T-helper 2 cell treated with Interferon-gamma antibody and Interleukin-4, amounts not matched to agents 100 ng/mL and 5 ng/mL, for 36 hours (primary cell): ENCODE data around the gene SCAPER. TPM values are rescaled to one million over a fixed set of nuclear protein-coding genes. Genes with fewer than 3 reads are reported as not detected.

Source experiments
- intact Hi-C: fragments of 100-400 bp; cut with micrococcal nuclease; formaldehyde crosslinking; loops from one replicate; pipeline ENCODE4 v1.15.1; 2023
- total RNA-seq: library from RNA; stranded (reverse); gene quantifications from 2 replicates; pipeline ENCODE4 v1.2.3, GENCODE V29; 2022

The SCAPER gene, protein sequence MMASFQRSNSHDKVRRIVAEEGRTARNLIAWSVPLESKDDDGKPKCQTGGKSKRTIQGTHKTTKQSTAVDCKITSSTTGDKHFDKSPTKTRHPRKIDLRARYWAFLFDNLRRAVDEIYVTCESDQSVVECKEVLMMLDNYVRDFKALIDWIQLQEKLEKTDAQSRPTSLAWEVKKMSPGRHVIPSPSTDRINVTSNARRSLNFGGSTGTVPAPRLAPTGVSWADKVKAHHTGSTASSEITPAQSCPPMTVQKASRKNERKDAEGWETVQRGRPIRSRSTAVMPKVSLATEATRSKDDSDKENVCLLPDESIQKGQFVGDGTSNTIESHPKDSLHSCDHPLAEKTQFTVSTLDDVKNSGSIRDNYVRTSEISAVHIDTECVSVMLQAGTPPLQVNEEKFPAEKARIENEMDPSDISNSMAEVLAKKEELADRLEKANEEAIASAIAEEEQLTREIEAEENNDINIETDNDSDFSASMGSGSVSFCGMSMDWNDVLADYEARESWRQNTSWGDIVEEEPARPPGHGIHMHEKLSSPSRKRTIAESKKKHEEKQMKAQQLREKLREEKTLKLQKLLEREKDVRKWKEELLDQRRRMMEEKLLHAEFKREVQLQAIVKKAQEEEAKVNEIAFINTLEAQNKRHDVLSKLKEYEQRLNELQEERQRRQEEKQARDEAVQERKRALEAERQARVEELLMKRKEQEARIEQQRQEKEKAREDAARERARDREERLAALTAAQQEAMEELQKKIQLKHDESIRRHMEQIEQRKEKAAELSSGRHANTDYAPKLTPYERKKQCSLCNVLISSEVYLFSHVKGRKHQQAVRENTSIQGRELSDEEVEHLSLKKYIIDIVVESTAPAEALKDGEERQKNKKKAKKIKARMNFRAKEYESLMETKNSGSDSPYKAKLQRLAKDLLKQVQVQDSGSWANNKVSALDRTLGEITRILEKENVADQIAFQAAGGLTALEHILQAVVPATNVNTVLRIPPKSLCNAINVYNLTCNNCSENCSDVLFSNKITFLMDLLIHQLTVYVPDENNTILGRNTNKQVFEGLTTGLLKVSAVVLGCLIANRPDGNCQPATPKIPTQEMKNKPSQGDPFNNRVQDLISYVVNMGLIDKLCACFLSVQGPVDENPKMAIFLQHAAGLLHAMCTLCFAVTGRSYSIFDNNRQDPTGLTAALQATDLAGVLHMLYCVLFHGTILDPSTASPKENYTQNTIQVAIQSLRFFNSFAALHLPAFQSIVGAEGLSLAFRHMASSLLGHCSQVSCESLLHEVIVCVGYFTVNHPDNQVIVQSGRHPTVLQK (N-terminal part only)
- 25.0 and 28.8 TPM in 2 replicates for total RNA-seq

DNA sequence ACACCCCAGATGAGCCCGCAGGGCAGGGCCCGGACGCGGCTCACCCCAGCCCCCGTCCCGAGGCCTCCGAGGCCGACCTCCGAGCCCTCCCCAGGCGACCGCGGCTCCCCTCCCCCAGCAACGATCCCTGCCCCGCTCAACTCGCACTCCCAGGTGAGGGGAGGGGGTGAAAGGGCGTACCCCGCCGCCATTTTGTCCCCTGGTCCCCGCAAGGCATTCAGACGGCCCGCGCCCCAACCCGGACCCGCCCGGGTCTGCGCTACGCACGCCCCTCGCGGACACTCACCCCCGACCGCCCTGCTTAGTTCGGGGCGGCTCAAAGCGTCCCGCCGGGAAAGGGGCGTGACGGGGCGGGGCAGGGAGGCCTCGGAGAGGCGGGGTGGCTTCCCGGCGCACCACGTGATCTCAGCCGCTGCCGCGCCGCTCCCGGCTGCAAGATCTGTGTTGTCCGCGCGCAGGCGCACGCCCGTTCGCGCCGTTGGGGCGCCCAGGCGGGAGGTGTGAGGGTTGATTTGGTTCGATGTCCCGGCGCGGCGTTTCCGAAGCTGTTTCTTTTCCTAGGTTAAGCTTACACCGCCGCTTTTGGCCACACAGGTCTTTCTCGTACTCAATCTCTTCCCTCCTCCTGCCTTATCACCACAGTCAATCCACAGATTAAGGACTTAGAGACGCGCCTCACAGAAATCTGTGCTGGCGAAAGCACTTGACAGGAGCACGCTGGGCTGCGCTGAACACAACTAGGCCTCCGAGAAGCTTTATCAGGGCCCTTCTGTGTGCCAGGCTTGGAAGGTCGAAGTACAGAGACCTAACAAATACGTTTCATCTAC is at the start of gene SCAPER:
TSS of gene SCAPER (minus strand) at position 328 of the 827 bp plus-strand sequence. CDS start 21,523 bp downstream, outside the sequence.
- intact Hi-C loops = loop anchor here (1.0 to 5.0 kb wide), 3 partner anchors 26 to 1453 kb away; partner anchors contain the start of genes HMG20A, PEAK1, RCN2 and SIN3A

- intact Hi-C loops = no loop called here
Measured at GRCh38 chr15:76954744-76955143, 49.6 kb upstream of the SCAPER start.

- intact Hi-C loops = no loop called here
Measured at GRCh38 chr15:76953913-76954312, 48.8 kb upstream of the SCAPER start.

- intact Hi-C loops = no loop called here
Measured at GRCh38 chr15:76951220-76951619, 46.1 kb upstream of the SCAPER start.

GRCh38 chr15:76947454-76947853 is 42.3 kb upstream of the SCAPER start:
- intact Hi-C loops = no loop called here

DNA sequence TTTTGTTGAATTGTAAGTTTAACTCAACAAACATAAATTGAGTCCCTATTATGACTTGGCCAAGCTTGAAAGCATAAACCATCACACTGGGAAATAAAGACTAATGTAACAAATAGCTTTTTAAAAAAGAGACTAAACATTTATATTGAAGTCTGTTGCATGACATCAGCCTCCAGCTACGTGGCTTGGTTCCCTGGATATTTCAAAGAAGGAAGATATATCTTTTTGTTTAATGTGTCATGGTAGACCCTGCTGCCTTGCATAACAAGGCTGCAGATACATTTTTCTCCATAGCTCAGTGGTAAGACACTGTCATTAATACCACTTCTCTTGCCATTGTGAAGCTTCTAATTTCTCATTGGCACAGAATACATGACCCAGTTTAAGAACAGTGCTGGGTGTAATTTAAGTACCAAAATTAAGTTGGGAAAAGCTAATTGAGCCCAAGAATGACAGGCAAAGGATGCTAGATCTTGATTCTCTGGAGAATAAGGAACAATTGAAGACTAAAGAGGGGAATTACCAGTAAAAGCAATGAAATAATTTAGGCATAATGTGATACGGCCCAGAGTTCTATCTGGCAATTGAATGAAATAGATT is 40.5 kb upstream of the SCAPER start:
- intact Hi-C loops = no loop called here

- intact Hi-C loops = no loop called here
Measured at GRCh38 chr15:76942331-76942730, 37.2 kb upstream of the SCAPER start.

DNA sequence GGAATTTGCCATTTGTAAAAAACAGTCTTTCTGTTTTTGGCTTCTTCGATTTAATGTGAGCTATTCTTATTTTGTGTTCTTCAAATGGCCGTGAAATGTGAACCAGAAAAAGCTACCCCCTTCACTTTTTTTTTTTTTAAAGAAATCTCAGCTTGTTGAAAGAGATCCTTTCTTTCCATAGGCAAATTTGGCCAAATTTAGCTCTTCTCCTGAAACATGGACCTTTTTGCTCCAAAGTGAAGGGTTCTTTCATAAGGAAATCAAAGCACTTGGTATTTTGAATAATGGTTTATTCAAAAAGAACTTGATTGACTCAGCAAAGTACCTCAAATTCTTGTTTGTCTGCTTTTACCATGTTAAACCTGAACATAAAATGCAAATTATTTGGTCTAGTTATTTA is 36.5 kb upstream of the SCAPER start:
- intact Hi-C loops = no loop called here

GRCh38 chr15:76939715-76940114 is 34.6 kb upstream of the SCAPER start:
- intact Hi-C loops = no loop called here

- intact Hi-C loops = no loop called here
Measured at GRCh38 chr15:76938752-76939151, 33.6 kb upstream of the SCAPER start.

DNA sequence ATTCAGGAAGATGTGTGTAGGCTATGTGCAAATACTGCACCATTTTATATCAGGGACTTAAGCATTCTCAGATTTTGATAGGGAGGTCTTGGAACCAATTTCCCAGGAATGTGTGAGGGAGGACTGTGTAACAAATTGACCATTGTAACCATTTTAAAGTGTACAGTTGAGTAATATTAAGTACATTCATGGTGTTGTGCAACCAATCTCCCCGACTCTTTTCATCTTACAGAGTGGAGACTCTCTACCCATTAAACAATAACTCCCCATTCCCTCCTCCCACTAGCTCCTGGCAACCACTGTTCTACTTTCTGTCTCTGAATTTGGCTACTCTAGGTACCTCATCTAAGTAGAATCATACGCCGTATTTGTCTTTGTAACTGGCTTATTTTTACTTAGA is 31.5 kb upstream of the SCAPER start:
- intact Hi-C loops = no loop called here

DNA sequence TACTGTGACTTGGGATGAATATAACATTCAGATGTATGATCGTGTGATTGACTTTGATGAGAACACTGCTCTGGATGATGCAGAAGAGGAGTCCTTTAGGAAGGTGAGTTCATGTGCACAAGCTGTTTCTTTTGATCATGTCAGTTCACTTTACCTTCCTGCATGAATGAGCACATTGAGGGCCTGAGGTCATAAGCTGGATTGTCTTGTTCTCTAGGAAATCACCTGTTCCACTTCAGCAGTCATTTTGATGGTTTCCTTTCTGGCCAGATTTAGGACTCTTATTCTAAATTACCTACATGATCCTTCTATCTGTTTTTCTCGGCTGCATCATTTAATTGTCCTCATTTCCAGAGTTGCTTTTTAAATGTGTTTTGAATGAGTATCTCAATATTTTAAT is 30.5 kb upstream of the SCAPER start:
- intact Hi-C loops = no loop called here

DNA sequence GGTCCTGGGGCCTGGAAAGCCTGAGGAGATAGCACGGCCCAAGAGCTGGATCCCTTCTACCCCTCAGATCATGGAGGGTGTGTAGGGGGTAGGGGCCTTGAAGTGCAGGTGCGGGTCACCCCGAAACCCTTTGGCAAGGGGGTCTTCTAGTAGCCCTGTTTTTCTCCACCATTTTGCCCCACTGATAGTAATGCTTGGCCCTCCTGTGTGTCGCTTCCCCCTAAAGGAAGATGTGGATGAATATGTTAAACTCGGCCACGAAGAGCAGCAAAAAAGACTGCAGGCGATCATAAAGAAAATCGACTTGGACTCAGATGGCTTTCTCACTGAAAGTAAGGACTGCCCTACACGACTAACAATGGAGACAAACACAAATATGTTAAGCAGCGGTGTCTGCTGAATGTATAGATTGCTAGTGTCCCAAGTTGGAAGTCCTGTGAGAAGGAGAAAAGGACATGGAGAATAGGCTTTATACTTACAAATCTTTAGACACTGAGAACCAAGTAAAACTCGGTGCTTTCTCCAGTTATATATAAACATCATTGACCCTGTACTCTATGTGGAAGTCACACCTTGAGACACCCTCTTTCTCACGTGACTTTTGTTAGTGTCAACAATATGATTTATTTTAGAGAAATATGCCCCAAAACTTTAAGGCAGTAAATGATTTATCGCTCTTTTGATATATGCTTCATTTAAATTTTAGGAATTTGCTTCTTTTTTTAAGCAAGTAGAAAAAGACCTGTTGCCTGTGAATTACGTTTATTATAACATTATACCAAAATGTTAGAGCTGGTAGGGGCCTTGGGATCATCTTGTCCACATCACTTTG is 27.2 kb upstream of the SCAPER start:
- intact Hi-C loops = loop anchor here (5.0 kb wide), 1 partner anchor 90 kb away; no protein-coding TSS in a partner anchor

DNA sequence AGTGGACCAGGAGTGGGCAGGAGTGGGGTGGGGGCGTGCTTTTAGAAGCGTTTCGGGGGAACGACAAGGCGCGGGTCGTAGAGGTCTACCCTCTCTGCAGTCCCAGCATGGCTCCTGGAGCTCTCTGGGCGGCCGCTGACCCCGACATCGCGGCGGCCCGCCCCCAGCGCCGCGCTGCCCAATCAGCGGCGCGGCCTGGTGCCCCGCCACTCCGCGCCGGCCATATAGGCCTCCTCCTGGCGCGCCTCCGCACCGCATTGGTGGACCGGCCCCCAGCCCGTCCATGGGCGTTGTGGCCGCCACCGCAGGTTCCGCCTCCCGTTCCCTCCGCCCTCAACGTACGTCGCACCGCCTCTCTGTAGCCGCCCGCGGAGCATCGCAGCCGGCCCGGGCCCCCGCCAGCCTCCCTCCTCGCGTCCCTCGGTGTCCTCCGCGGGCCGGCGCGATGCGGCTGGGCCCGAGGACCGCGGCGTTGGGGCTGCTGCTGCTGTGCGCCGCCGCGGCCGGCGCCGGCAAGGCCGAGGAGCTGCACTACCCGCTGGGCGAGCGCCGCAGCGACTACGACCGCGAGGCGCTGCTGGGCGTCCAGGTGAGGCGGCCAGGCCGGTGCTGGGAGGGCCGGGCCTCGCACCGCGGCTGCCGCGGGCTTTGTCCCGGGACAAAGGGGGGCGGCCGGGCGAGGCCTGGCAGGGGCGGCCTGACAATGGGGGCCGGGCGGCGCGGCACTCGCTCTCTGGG is 26.4 kb upstream of the SCAPER start, which contains the start of gene RCN2:
TSS of gene RCN2 (plus strand) at position 353 of the 738 bp plus-strand sequence. CDS start at position 446, 93 bp downstream.
- intact Hi-C loops = loop anchor here (1.0 to 5.0 kb wide), 4 partner anchors 26 to 139 kb away; partner anchors contain the start of genes PSTPIP1, SCAPER and TSPAN3

GRCh38 chr15:76930831-76931396 is 25.8 kb upstream of the SCAPER start:
- intact Hi-C loops = loop anchor here (1.0 to 5.0 kb wide), 4 partner anchors 26 to 140 kb away; partner anchors contain the start of genes PSTPIP1, SCAPER and TSPAN3

DNA sequence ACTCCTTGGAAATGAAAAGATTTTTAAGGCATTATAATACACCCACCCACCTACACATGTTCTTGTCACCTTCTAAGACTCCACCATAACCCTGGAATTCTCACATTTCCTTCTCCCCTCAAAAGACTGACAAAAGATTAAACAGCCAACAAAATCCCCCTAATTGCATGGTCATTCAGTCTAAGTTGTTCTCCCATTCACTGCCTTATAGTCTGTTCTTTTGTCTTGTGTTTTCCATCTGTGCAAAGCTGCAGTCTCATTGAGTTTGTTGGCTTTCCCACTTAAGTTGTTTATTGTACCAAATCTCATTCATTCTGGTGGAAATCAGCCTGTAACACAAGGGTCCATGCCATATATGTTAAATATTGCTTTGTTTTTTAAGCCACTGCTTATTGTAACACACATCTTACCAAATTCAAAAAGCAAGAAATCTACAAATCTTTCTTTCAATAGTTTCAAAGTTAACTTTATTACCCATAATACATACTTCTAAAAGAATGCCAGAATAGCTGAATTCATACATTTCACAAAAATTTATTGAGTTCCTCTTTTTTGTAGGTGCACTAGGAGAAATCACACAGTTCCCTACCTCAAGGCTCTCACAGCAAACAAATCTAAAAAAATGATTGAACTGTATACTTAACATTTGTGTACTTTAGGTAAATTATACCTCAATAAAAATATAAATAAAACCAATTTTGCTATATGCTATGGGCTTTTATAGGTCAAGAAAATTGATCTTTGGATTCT is 24.0 kb upstream of the SCAPER start:
- intact Hi-C loops = no loop called here

DNA sequence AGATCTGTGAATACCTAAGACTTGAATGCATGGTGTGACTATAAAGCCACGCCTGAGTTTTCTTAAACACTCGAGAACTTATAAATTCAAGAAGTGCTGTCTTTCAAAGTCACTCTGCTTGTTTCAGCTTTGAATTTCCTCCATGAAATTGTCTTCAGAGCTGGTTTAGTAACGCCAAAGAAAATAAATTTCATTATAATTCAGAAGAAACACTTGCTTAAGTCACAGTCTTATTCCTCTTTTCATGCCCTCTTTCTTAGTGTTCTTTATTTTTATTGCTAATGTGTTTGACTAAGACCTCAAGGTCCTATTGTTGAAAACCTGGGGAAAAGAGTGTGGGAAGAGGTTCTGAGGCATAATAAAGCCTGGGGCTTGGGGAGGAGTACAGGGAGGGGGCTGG is 23.1 kb upstream of the SCAPER start:
- intact Hi-C loops = no loop called here
